HepG2 (cell line): ENCODE measurements around the gene ZNF678. TPM values are rescaled to one million over a fixed set of nuclear protein-coding genes. Genes with fewer than 3 reads are reported as not detected.
A peak's percentile ranks its signal among the peaks of the same experiment; 100 is the strongest.

ENCODE experiments used
- AGO2 ChIP-seq: fragments of 200-400 bp; formaldehyde crosslinking; optimal IDR thresholded peaks from 2 replicates; pipeline ENCODE3; 2017; ENCODE audit warnings: mild to moderate bottlenecking, low read depth, low read length, moderate library complexity
- GABPA ChIP-seq, 2 experiments: IDR thresholded peaks; 2 replicates each; pipeline ENCODE4 v1.6.1; 2011 to 2016; ENCODE audit warnings: low read depth in 2 of 2, low read length in 1 of 2, missing biosample characterization in 1 of 2, missing genetic modification characterization in 1 of 2
- KAT7 ChIP-seq: IDR thresholded peaks from 2 replicates; pipeline ENCODE4 v1.6.1; 2018; ENCODE audit warnings: borderline replicate concordance, missing compliant biosample characterization
- KAT8 ChIP-seq: IDR thresholded peaks from 2 replicates; pipeline ENCODE4 v1.6.1; 2016; ENCODE audit warnings: missing genetic modification reagents, missing compliant biosample characterization
- PATZ1 ChIP-seq: sonication (generic); formaldehyde crosslinking; IDR thresholded peaks from 2 replicates; pipeline ENCODE4 v1.4.0; 2020; ENCODE audit warnings: missing genetic modification reagents
- POLR2G ChIP-seq: fragments of 200-400 bp; formaldehyde crosslinking; IDR thresholded peaks from 2 replicates; pipeline ENCODE4 v1.6.1; 2018; ENCODE audit warnings: mild to moderate bottlenecking, low read depth, low read length, moderate library complexity
- SALL1 ChIP-seq: sonication (generic); formaldehyde crosslinking; IDR thresholded peaks from 2 replicates; pipeline ENCODE4 v1.8.0; 2022; ENCODE audit warnings: mild to moderate bottlenecking, missing genetic modification reagents
- SP4 ChIP-seq: sonication (generic); formaldehyde crosslinking; IDR thresholded peaks from 2 replicates; pipeline ENCODE4 v1.8.1; 2023; ENCODE audit warnings: mild to moderate bottlenecking, missing genetic modification reagents
- SRY ChIP-seq: sonication (generic); formaldehyde crosslinking; IDR thresholded peaks from 2 replicates; pipeline ENCODE4 v1.8.0; 2022; ENCODE audit warnings: mild to moderate bottlenecking, missing genetic modification reagents
- ZBTB10 ChIP-seq: sonication (generic); formaldehyde crosslinking; IDR thresholded peaks from 2 replicates; pipeline ENCODE4 v1.4.0; 2020; ENCODE audit warnings: missing genetic modification reagents, borderline replicate concordance
- ZMAT3 ChIP-seq: sonication (generic); formaldehyde crosslinking; conservative IDR thresholded peaks from 2 replicates; pipeline ENCODE4 v1.7.0; 2021; ENCODE audit warnings: missing genetic modification reagents
- ZNF124 ChIP-seq: sonication (generic); formaldehyde crosslinking; IDR thresholded peaks from 2 replicates; pipeline ENCODE4 v1.4.0; 2020; ENCODE audit warnings: missing genetic modification reagents
- ZNF275 ChIP-seq: sonication (generic); formaldehyde crosslinking; IDR thresholded peaks from 2 replicates; pipeline ENCODE4 v1.8.0; 2022; ENCODE audit warnings: missing genetic modification reagents, mild to moderate bottlenecking, inconsistent platforms, borderline replicate concordance
- ZNF280D ChIP-seq: sonication (generic); formaldehyde crosslinking; IDR thresholded peaks from 2 replicates; pipeline ENCODE4 v1.5.1; 2020; ENCODE audit warnings: mild to moderate bottlenecking, missing genetic modification reagents
- ZNF30 ChIP-seq: sonication (generic); formaldehyde crosslinking; IDR thresholded peaks from 2 replicates; pipeline ENCODE4 v1.5.0; 2020; ENCODE audit warnings: mild to moderate bottlenecking, missing genetic modification reagents
- ZNF670 ChIP-seq: sonication (generic); formaldehyde crosslinking; IDR thresholded peaks from 2 replicates; pipeline ENCODE4 v1.8.0; 2022; ENCODE audit warnings: mild to moderate bottlenecking, missing genetic modification reagents, borderline replicate concordance
- ZNF724P ChIP-seq: sonication (generic); formaldehyde crosslinking; IDR thresholded peaks from 2 replicates; pipeline ENCODE4 v1.8.0; 2022; ENCODE audit warnings: missing genetic modification reagents, borderline replicate concordance
- ZNF772 ChIP-seq: sonication (generic); formaldehyde crosslinking; IDR thresholded peaks from 2 replicates; pipeline ENCODE4 v1.5.0; 2020; ENCODE audit warnings: mild to moderate bottlenecking, missing genetic modification reagents
- polyA plus RNA-seq, 8 experiments: library from polyadenylated mRNA; depleted of rRNA in 3 of 8; stranded (reverse) in 7 of 8; unstranded in 1 of 8; fragments of >200 nt; fragmentation: Illumina TruSeq in 4 of 8; extraction: Trizol in 4 of 8; gene quantifications; 2 replicates each; pipeline versions ENCODE4 v1.2.1 to v1.2.3, GENCODE V29; 2011 to 2016; ENCODE audit warnings: low read depth in 4 of 8, missing spikeins in 1 of 8, mixed read lengths in 1 of 8; ENCODE audit not compliant: insufficient read depth in 1 of 8
- total RNA-seq, 5 experiments: library from RNA; depleted of rRNA; stranded (reverse); fragments of >200 nt; fragmentation: Illumina TruSeq; extraction: Trizol; gene quantifications; 2 replicates each; pipeline ENCODE4 v1.2.3, GENCODE V29; 2016; ENCODE audit warnings: low read depth in 1 of 5

ZNF678 gene
- total and polyA plus RNA-seq, 2 of the 13 experiments (the other 11 are each of a cell fraction or from before 2014, with no cell fraction given) = 2.0 to 7.6 TPM

GRCh38 chr1:227563324-227564201 lies at the start of gene ZNF678 (continued):
- peak; percentile 90 for TF ChIP-seq ZNF280D
- TF ChIP-seq SALL1 (CRISPR knock-in tag) = peak; percentile 67
- peak; percentile 38 for TF ChIP-seq AGO2
- no peak for TF ChIP-seq ZNF30 (CRISPR knock-in tag)
- 0 out of 2 replicates have a peak, but pooled peaks have one; percentile 57 for TF ChIP-seq ZNF724P (CRISPR knock-in tag)
- peak; percentile 66; the same call in 1 of the 2 replicates for TF ChIP-seq ZNF124 (CRISPR knock-in tag)
- TF ChIP-seq KAT7 (CRISPR knock-in tag) = peak; percentile 28; the same call in 1 of the 2 replicates
- no peak for TF ChIP-seq SRY (CRISPR knock-in tag)
- peak; percentile 52; the same call in 1 of the 2 replicates for TF ChIP-seq ZBTB10 (CRISPR knock-in tag)
- TF ChIP-seq GABPA (IDR thresholded peaks at IDR 0.05; ENCODE audit: low read depth, low read length) = peak; percentile 36
- peak; percentile 79 for TF ChIP-seq GABPA (CRISPR knock-in tag; IDR thresholded peaks at IDR 0.05; ENCODE audit: low read depth)
- TF ChIP-seq PATZ1 (CRISPR knock-in tag) = peak; percentile 67
- TF ChIP-seq ZNF670 (CRISPR knock-in tag) = 0 out of 2 replicates have a peak, but pooled peaks have one; percentile 67
- TF ChIP-seq ZMAT3 (CRISPR knock-in tag) = 0 out of 2 replicates have a peak, but pooled peaks have one; percentile 47
- peak; percentile 86 for TF ChIP-seq KAT8 (CRISPR knock-in tag)
- peak; percentile 70 for TF ChIP-seq SP4 (CRISPR knock-in tag)
- TF ChIP-seq POLR2G = peak; percentile 90
- no peak for TF ChIP-seq ZNF275 (CRISPR knock-in tag)
- peak; percentile 79; the same call in 1 of the 2 replicates for TF ChIP-seq ZNF772 (CRISPR knock-in tag)
